COR-L47 (cell line): ENCODE measurements around the gene BHLHE40.
"Not testable (repeated sequence)": the region's sequence is repeated elsewhere in the genome, so short reads cannot be mapped to it uniquely, and the experiment has no call there.

Source experiments
- DNase-seq: peaks from one replicate; lab custom pipeline; 2025; lab: John Stamatoyannopoulos, UW

The BHLHE40 gene

DNA sequence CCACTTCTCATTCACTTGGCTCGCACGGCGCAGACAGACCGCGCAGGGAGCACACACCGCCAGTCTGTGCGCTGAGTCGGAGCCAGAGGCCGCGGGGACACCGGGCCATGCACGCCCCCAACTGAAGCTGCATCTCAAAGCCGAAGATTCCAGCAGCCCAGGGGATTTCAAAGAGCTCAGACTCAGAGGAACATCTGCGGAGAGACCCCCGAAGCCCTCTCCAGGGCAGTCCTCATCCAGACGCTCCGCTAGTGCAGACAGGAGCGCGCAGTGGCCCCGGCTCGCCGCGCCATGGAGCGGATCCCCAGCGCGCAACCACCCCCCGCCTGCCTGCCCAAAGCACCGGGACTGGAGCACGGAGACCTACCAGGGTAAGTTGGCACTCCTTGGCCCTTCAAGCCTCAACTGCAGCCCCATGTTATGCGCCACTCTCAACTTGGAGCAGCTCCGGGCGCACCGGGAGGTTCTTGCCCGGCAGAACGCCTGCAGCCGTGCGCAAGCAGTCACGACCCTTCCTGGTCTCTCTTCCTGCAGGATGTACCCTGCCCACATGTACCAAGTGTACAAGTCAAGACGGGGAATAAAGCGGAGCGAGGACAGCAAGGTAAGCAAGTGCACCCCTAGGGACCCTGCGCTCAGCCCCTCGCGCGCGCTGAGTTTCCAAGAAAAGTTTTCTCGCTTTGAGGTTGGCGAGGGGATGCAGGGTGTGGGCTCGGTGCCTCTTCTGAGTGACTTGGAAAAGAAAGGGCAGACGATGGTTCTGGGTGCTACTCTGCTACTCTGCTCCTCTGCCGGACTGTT, at the start of gene BHLHE40:
BHLHE40 (plus strand) TSS at position 10 of the 801 bp plus-strand sequence; CDS start at position 292, 282 bp downstream.
- DNase-seq, result no peak

DNA sequence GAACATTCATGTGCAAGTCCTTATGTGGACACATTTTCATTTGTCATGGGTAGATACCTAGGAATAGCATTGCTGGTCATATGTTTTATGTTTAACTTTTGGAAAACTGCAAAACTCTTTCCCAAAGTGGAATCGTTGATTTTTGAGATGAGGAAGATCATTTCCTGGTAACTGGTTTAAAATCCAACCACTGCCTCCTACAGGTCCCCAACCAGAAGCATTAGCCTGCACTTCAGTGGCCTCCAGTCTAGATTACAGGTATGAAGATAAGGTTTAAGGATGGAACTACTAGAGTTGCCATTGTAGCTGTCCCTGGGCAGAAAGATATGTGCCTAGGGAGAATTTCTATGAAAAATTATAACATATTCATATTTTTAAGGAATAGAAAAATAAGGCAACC, 48.7 kb upstream of the BHLHE40 start:
- no peak for DNase-seq

DNA sequence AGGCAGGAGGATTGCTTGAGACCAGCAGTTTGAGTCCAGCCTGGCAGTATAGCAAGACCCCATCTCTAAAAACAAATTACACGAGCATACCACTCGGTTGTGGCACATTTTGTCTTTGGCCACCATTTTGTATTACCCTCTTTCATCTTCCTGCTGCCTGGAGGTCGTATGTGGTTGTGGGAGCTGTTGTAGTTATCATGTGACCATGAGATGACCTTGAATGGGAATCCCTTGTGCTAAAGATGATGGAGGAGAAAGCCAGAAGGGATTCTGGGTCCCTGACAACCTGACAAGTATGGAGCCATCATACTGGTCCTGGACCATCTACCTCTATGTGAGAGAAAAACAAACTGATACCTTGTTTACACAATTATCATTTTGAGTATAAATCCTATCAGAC, 45.2 kb upstream of the BHLHE40 start:
- DNase-seq, result no peak

DNA sequence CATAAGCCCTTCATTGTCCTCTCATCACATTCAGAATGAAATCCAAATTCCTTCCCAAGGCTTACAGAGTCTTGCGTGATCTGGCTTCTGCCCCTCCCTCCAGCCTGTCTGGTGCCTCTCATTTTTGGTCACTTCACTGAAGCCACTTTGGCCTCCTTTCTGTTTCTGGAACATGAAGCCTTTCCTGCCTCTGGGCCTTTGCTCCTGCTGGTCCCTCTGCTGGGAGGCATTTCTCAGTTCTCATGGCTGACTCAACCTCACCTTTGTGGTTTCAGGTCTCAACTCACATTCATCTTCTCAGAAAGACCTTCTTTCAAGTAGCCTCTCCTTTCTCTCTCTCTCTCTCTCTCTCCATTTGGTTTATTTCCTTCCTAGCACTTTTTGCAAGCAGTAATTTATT, 43.9 kb upstream of the BHLHE40 start:
- DNase-seq, result no peak

DNA sequence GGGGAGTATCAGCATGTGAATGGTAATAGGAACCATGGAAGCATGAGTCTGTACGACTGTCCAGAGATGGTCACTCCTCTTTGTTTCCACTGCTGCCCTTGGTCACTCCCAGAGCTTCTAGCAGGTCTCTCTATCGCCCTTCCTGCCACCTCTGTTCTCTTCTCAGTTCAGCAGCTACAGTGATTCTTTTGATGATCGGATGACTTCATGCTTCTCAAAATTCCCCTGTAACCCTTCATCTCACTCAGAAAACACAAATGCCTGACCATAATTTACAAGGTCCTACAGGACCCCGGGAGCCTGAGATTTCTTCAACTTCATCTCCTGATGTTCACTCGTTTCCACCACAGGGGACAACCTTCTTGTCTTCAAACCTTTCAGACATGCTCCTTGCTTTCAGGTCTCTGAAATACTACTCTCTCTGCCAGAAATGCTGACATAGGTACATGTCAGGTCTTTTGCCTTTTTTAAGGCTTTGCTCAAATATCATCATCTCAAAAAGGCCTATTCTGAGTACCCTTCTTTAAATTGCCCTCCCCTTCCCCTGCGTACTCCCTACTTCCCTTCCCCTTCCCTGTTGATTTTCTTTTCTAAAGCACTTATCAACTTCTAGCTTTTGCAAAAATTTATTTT, 42.1 kb upstream of the BHLHE40 start:
- DNase-seq, result no peak

DNA sequence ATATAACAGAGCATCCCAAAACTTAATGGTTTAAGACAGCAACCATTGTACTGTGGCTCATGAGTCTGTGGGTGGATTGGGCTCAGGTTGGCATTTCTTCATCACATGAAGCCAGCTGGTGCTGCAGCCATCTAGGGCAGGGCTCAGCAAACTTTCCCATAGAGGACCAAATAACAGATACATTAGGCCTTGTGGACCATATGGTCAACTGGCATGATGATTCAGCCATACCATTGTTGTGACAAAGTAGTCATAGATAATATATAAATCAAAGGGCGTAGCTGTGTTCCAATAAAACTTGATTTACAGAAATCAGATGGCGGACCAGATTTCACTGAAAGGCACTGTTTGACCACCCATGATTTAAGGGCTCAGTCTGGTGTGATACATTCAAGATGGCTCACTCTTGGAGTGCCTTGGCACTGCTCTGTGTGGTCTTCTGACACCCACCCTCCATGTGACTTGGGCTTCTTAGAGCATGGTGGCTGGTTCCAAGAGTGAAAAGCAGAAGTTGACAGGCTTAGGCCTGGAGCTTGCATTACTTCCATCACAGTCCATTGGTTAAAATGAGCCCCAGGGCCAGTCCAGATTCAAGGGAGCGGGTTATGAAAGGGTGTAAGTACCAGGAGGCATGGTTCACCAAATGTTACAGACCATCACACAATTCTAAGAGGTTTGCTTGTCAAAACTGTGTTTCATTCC, 40.8 kb upstream of the BHLHE40 start:
- no peak for DNase-seq

DNA sequence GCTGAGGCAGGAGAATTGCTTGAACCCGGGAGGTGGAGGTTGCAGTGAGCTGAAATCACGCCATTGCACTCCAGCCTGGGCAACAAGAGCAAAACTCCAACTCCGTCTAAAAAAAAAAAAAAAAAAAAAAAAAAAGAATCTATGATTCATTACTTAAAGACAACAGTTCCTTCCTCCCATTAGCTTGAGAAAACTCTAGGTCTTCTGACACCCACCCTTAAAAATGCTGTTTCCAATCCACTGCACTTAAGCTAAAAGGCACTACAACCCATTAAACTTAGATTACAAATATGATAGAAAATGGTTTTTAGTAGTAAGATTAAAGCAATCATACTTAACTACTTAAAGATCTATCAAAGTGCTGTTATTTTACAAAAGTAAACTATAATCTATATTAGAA, 40.0 kb upstream of the BHLHE40 start:
- DNase-seq, result no peak

DNA sequence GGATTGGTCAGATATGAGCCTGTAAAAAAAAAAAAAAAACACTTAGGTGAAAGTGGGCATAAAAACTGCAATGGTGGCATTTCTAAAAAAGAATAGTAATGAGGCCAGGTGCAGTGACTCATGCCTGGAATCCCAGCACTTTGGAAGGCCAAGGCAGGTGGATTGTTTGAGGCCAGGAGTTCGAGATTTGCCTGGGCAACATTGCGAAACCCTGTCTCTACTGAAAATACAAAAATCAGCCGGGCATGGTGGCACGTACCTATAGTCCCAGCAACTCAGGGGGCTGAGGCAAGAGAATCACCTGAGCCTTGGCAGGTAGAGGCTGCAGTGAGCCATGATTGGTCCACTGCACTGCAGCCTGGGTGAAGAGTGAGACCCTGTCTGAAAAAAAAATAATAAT, 38.3 kb upstream of the BHLHE40 start:
- DNase-seq, result no peak

DNA sequence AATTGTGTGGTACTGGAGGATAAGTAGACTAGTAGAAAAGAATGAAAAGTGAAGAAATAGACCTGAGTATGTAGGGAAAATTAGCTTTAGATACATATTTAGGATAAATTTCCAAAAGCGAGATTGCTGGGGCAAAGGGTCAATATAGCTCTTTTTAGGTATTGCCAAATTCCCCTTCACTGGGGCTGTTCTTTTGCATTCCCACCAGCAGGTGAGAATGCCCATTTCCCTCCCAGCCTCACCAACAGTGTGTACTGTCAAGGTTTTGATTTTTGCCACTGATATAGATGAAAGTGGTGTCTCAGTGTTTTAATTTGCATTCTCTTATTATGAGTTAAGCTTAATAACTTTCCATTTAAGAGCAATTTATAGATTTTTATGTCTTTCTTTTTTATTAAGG, 35.7 kb upstream of the BHLHE40 start:
- no peak for DNase-seq

DNA sequence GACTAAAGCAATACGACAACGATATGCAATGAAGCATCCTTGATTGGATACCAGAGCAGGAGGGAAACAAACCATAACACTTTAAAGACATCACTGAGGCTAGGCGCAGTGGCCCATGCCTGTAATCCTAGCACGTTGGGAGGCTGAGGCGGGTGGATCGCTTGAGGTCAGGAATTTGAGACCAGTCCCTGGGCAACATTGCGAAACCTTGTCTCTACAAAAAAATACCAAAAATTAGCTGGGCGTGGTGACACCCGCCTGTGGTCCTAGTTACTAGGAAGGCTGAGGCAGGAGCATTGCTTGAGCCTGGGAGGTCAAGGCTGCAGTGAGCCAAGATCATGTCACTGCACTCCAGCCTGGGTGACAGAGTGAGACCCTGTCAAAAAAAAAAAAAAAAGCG, 33.9 kb upstream of the BHLHE40 start:
- no peak for DNase-seq

DNA sequence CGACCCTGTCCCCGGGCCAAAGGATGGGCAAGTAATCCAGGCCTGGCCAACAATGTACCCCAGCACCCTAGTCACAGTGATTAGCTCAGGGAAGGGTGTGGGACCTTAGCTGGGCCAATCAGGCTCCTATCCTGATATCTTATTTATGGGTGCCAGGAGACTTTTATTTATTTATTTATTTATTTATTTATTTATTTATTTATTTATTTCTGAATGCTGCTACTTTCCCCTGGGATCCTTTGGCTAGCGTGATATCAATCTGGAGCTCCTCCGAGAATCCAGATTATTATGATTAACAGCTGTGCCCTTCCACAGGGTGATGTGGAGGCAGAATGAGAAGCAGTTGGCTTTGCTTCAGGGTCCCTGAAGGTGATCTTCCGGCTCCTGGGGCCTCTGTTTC, 32.2 kb upstream of the BHLHE40 start:
- no peak for DNase-seq

DNA sequence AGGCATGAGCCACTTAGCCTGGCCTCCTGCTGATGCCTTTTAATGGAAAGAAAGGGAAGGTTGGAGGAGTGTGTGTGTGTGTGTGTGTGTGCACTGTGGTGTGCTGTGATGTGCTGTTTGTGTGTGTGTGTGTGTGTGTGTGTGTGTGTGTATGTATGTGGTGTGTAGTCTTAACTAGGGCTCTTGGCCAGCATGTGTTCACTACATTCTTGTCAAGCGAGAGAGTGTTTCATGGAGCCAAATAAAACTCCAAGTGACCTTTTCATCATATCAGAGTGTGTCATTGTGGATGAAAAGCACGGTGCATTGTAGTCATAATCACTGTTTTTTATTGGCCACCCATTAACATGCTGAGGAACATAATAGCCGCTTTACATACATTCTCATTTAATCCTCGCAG, 30.8 kb upstream of the BHLHE40 start:
- no peak for DNase-seq

DNA sequence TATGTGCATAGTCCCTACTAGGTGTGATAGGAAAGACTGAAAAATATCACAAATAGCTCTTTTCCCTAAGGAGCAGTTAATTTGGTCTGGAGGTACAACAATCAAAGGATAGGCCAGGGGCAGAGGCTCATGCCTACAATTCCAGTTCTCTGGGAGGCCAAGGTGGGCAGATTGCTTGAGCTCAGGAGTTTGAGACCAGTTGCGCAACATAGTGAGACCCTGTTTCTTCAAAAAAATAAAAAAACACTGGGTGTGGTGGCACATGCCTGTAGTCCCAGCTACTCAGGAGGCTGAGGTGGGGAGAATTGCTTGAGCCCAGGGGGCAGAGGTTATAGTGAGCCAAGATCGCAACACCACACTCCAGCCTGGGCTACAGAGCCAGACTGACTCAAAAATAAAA, 30.2 kb upstream of the BHLHE40 start:
- no peak for DNase-seq

DNA sequence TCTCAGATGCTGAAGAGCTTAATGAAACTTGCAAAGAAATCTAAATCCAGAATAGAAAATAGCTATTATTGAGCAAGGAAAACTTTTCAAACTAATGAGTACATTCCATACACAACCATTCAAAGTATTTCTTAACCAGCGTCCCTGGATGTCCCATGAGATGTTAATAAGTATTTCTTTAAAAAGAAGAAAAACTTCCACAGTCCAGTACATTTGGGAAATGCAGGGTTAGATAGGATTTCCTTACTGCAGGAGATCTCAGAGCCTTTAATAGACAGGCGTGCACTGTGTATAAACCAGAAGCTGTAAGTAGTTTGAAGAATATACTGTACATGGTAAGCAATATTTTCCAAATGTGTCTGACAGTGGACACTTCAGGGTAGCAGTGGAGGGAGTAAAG, 29.6 kb upstream of the BHLHE40 start:
- DNase-seq, result no peak

DNA sequence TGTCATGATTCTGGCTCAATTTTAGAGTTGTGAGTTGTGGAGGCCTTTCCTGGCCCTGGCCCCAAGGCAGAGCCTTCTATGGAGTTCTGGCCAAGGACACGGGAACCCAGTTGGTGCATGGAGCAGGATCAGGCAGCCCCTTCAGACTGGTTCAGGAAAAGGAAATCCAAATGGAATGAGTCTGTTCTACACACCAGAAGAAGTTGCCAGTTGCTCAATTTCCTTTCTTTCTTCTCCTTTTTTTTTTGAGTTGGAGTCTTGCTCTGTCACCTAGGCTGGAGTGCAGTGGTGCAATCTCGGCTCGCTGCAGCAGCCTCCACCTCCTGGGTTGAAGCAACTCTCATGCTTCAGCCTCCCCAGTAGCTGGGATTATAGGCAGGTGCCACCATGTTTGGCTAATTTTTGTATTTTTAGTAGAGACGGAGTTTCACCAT, 28.9 kb upstream of the BHLHE40 start:
- DNase-seq, result no peak

DNA sequence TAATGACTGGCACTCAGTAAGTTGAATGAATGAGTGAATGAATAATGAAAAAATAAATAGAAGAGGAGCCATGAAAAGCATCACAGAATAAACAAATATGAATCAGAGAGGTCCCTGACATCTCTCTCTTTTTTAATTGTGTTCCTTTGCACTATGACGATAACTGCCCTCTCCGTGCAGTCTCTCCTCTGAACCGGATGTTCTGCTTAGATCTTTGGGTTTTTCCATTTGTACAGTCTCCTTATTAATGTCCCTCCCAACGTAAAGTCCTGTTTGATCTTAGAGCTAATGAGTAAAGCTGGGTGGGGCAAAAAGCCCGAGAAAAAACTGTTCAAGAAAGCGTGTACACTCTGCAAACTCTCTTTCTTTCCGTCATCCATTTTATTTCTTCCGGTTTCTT, 28.3 kb upstream of the BHLHE40 start:
- DNase-seq, result no peak

DNA sequence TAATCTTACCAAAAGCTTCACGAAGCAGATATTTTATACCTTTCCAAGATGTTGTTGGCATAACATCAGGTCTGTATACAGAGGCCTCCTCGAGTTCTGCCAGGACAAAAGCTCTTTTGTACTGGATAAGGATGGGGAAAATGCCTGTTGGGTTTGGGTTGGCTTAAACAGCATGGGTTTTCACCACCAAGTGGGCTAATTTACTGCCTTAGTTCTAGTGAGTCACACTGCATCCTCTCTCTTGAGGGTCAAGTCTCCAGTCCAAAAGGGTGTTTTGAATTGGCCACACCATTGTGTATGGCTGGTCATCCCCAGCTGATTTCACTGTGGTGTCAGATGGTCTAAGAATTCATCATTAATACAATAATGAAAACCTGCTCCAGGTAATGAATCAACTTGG, 26.1 kb upstream of the BHLHE40 start:
- no peak for DNase-seq

DNA sequence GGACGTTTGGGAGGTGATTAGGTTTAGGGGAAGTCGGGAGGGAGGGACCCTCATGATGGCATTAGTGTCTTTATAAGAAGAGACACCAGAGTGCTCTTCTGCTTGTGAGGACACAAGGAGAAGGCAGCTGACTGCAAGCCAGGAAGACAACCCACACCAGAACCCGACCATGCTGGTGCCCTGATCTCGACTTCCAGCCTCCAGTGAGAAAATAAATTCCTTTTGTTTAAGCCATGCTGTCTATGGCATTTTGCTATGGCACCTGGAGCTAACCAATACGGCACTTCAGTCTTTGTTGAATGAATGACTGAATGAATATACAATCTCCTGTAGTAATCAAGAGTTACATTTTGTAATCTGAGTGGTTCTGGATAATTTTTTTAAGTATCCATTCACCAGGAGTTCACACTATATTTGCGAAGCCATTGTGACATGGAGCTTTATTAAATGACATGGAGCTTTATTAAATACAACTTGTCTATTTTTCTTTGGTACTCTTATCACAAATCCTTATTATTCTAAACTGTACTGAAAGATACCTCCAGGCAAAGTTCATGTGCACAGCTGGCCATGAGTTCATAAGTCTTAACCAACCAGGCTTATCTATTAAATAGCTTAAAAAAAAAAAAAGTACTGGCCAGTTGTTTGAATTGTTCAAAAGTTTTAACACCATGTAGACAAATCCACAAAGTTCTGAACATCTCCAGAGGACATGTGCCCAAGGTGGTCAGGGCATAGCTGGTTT, 24.8 kb upstream of the BHLHE40 start:
- no peak for DNase-seq

DNA sequence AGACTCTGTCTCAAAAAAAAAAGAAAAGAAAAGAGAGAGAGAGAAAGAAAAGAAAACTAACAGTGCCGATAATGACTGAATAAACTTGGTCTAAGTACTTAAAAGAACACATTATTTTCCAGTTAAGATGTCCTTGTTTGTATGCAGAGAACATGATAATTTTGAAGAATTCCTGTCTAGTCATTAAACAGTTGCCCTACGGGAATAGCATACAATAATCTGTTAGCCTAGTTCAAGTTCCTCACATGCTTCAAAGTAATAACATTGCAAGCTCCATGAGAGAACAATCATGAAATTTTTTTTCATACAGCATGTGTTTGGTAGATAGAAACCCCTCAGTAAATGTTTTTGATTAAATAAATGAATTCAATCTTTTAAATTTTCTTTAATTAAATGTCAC, 23.1 kb upstream of the BHLHE40 start:
- no peak for DNase-seq

DNA sequence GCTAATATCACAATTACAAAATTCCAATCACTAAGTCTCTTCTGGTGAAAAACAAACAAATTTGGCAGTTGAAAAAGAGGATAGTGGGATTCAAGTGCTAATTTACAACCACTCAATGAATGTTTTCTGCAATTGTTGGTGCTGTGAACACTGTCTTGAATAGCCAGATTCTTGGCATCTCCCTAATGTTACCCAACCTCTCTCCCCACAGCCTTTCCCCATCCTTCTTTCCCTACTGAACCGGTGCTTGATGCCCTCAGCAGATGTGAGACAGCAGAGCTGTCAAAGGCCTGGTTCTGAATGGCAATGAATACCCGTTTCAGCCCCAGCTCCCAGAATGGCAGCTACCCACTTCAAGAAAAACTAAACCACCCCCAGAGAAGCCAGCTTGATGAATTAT, 22.5 kb upstream of the BHLHE40 start:
- DNase-seq, result no peak

DNA sequence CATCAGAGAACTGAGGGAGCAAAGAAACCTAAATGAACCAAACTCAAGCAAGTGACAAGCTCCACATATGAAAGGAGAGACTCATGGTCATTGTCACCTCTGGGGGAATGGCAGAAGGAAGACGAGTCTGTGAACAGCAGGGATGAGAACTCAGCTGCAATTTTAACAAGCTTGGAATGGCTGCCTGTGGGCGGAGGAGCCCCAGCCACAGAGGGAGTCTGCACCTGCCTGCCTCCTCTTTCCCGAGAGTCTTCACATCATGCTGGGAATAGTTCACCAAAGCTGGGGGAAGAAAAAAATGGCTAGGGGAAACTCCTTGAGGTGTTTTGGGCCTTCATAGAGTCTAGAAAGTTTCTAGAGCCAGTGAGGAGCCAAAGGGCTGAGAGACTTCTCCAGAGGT, 21.3 kb upstream of the BHLHE40 start:
- DNase-seq, result no peak

DNA sequence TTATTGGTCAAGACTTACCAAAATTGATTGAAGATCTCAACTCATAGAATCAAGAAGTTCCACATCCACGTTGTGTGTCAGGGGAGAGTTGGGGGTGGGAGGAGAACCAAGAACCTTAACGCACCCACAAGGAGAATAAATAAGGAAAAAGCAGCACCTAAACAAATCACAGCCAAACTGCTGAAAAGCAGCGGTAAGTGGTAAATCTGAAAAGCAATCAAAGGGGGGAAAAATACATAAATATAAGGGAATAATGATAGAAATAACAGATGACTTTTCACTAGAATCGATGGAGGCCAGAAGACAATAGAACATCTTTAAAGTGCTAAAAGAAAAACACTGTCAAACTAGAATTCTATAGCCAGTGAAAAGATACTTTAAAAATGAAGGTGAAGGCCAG, 20.1 kb upstream of the BHLHE40 start:
- no peak for DNase-seq

DNA sequence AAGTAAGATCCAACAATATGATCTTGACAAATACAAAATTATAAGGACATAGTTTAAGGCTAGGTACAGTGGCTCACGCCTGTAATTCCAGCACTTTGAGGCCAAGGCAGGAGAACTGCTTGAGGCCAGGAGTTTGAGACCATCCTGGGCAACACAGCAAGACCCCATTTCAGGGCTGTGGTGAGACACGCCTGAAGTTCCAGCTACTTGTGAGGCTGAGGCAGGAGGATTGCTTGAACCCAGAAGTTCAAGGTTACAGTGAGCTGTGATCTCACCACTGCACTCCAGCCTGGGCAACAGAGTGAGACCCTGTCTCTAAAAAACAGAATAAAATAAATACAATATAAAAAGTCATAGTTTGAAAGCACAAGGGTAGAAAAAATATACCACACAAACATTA, 17.4 kb upstream of the BHLHE40 start:
- DNase-seq, result not testable (repeated sequence)
